Body of pancreas (tissue), 4 donors: ENCODE results near the gene MSN. TPM values are rescaled to one million over a fixed set of nuclear protein-coding genes. Genes with fewer than 3 reads are reported as not detected.
"Not testable (repeated sequence)": the region's sequence is repeated elsewhere in the genome, so short reads cannot be mapped to it uniquely, and the experiment has no call there.

Experiments
- ATAC-seq: fragments of 150-250 bp; one replicate; pipeline ENCODE4 v1.9.1; 2016
- DNase-seq, 4 donors: peaks; one replicate each; pipeline ENCODE4 v3.0.0-alpha.2; 2019
- H3K27ac ChIP-seq, 4 donors: fragments of 200-600 bp; sonication (generic); 1 replicate in 3 of 4; 2 replicates in 1 of 4; pipeline versions ENCODE4 v1.5.1 to v1.6.1; 2016 to 2019; ENCODE audit warnings: mild to moderate bottlenecking in 1 of 4, mixed read lengths in 1 of 4, moderate library complexity in 1 of 4
- H3K27me3 ChIP-seq, 2 donors: fragments of 200-600 bp; sonication (generic); one replicate each; pipeline ENCODE4 v1.6.0; 2016; ENCODE audit warnings: mild to moderate bottlenecking in 1 of 2
- H3K36me3 ChIP-seq, 2 donors: fragments of 200-600 bp; sonication (generic); replicated peaks in 1 of 2; 2 replicates each; pipeline ENCODE4 v1.5.1; 2016; ENCODE audit warnings: low read depth in 2 of 2; ENCODE audit not compliant: insufficient read depth in 1 of 2
- H3K4me1 ChIP-seq: fragments of 200-600 bp; sonication (generic); one replicate; pipeline ENCODE4 v1.6.0; 2016
- H3K4me3 ChIP-seq, 2 donors: fragments of 200-600 bp; sonication (generic); 1 replicate in 1 of 2; 2 replicates in 1 of 2; pipeline ENCODE4 v1.5.1; 2016 to 2019
- H3K9me3 ChIP-seq, 3 donors: fragments of 200-600 bp; sonication (generic); 1 replicate in 2 of 3; 2 replicates in 1 of 3; pipeline ENCODE4 v1.5.1; 2016
- CTCF ChIP-seq, 7 experiments: fragments of 450-650 bp in 4 of 7; fragments of 200-600 bp in 3 of 7; sonication (generic) in 3 of 7; IDR thresholded peaks; one replicate each; pipeline ENCODE4 v1.5.1; 2016 to 2019; ENCODE audit warnings: antibody characterized with exemption in 7 of 7
- POLR2A ChIP-seq, 3 donors: fragments of 450-650 bp; IDR thresholded peaks; one replicate each; pipeline ENCODE4 v1.6.1; 2016; ENCODE audit warnings: antibody characterized with exemption in 3 of 3, mild to moderate bottlenecking in 2 of 3
- WGBS, 2 donors: methylation state at CpG; one replicate each; pipeline ENCODE4 v1.1.5; 2017; 5-methylcytosine and 5-hydroxymethylcytosine counted together
- intact Hi-C: fragments of 100-400 bp; cut with DNase I; formaldehyde crosslinking; loops from one replicate; pipeline ENCODE4 v1.15.1; 2023
- total RNA-seq, 2 donors: library from RNA; depleted of rRNA; stranded (reverse); fragments of >200 nt; gene quantifications; one replicate each; pipeline ENCODE4 v1.1.0, GENCODE V29; 2016

Gene MSN
- 10 to 100 TPM; 49.1 to 50.8 TPM for total RNA-seq

DNA sequence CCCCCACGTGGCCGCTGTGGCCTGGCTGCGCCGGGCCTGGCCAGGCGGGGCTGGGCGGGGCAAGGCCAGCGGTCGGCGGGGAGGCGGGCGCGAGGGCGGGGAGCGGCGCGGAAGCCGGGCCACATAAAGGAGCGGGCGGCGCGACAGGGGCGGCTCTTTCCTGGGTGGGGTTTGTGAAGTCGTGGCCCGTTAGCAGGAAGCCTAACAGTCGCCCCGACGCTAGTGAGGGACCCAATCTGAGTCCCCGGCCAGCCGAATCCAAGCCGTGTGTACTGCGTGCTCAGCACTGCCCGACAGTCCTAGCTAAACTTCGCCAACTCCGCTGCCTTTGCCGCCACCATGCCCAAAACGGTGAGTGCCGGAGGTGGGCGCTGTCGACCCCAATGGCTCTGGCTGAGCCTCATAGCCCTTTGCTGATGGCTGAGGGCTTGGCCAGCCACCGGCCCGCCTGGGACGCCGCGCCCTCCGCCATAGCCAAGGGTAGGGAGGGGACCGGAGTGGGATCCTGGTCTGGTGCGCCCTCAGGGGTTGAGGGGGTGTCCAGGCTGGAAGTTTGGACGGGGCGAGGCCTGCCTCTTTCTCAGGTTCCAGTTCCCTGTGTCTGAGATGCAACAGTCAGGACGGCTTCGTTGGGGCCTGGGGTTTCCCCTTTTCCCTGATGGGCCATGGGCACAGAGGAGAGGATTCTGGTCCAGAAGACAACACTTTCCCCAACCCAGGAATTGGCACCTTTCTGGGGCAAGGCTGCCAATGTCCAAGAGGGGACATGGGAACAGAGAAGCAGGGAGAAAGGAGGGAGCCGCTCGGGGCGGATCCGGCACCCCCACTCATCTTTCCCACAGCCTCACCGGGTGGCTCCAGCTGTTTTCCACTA, at the start of gene MSN:
TSS of gene MSN (plus strand) at position 152 of the 874 bp plus-strand sequence. CDS start at position 340, 188 bp downstream.
- 0 to 4% methylated on average over 1 to 32 of the region's 56 CpGs for WGBS, 2 donors
- Histone ChIP-seq H3K27ac (peak within 1 kb of the TSS; percentile 65 to 77 (median 71)), H3K4me1 (peaks cover 8% of the 10 kb centered on the region), H3K36me3 (no peaks in the 10 kb centered on the region), H3K27me3 (no peaks in the 10 kb centered on the region), H3K9me3 (no peaks in the 10 kb centered on the region), H3K4me3 (peak within 1 kb of the TSS in 1 of 2 donors; percentile 52)
- peak; percentile 93 for ATAC-seq
- peak; percentile 58 to 68 (median 64) for DNase-seq
- intact Hi-C loops, result no loop called here
- no peak for TF ChIP-seq CTCF (IDR thresholded peaks at IDR 0.05)
- peak; percentile 25 to 63 (median 60) for TF ChIP-seq POLR2A (IDR thresholded peaks at IDR 0.05)

DNA sequence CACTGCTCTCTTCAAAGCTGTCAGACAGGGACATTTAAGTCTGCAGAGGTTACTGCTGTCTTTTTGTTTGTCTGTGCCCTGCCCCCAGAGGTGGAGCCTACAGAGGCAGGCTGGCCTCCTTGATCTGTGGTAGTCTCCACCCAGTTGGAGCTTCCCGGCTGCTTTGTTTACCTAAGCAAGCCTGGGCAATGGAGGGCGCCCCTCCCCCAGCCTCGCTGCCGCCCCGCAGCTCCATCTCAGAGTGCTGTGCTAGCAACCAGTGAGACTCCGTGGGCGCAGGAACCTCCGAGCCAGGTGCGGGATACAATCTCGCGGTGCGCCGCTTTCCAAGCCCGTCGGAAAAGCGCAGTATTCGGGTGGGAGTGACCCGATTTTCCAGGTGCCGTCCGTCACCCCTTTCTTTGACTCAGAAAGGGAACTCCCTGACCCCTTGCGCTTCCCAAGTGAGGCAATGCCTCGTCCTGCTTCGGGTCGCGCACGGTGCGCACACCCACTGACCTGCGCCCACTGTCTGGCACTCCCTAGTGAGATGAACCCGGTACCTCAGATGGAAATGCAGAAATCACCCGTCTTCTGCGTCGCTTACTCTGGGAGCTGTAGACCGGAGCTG, 47.3 kb upstream of the MSN start:
- H3K4me1 ChIP-seq, H3K27ac ChIP-seq, H3K27me3 ChIP-seq, H3K9me3 ChIP-seq, intact Hi-C loops, ATAC-seq, H3K36me3 ChIP-seq, DNase-seq, H3K4me3 ChIP-seq: not testable (repeated sequence)
- 83 to 94% methylated on average over 4 to 18 of the region's 33 CpGs for WGBS, 2 donors

DNA sequence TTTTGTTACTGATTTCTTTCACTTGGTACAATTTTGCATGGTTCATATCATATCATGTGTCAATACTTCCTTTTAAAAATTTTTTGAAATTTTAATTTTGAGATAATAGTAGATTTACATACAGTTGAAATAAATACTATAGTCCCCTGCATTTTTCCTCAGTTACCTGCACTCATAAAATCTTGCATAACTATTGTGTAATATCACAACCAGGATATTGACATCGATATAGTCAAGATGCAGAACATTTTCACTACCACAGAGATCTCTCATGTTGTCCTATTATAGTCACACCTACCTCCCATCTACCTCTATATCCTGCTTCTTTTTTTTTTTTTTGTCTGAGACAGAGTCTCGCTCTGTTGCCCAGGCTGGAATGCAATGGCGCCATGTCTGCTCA, 36.7 kb upstream of the MSN start:
- no peak for ATAC-seq
- Histone ChIP-seq H3K9me3 (no peaks in the 10 kb centered on the region), H3K4me1 (no peaks in the 10 kb centered on the region), H3K36me3 (no peaks in the 10 kb centered on the region), H3K27ac (no peak overlapping the region), H3K27me3 (no peaks in the 10 kb centered on the region), H3K4me3 (no peak overlapping the region)
- intact Hi-C loops, result no loop called here
- TF ChIP-seq CTCF (IDR thresholded peaks at IDR 0.05) (no peak), POLR2A (IDR thresholded peaks at IDR 0.05) (no peak)
- WGBS, 2 donors, result 69 to 74% methylated on average over 3 of the region's 3 CpGs
- DNase-seq, result no peak

DNA sequence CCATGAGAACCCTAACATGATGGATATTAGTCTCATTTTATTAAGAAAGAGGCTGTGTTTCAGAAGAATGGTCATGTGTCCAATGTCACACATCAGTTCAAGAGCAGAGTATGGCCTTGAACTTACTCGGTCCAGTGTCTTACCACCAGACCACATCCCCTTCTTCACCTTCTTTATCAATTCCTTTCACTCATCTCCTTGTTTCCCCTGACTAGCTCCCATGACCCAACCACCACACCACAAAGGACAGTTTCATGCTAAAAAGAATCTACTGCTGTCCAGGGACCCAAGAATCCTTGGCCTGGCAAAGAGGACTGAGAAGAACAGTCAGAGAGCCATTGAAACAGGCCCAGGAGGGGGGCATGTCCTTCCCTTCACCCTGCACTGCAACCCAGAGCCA, 33.6 kb upstream of the MSN start:
- DNase-seq (no peak), ATAC-seq (no peak)
- intact Hi-C loops, result no loop called here
- no peaks in the 10 kb centered on the region for H3K4me1 ChIP-seq
- H3K9me3 ChIP-seq, result no peaks in the 10 kb centered on the region
- H3K4me3 ChIP-seq, result no peak overlapping the region
- H3K27ac ChIP-seq, result no peak overlapping the region
- H3K36me3 ChIP-seq, result no peaks in the 10 kb centered on the region
- 18 to 32% methylated on average over 1 of the region's 1 CpG for WGBS, 2 donors
- TF ChIP-seq POLR2A (IDR thresholded peaks at IDR 0.05) (no peak), CTCF (IDR thresholded peaks at IDR 0.05) (no peak)
- no peaks in the 10 kb centered on the region for H3K27me3 ChIP-seq

GRCh38 chrX:65634732-65635131, 32.7 kb upstream of the MSN start:
- TF ChIP-seq CTCF (IDR thresholded peaks at IDR 0.05) (no peak), POLR2A (IDR thresholded peaks at IDR 0.05) (no peak)
- Histone ChIP-seq H3K36me3 (no peaks in the 10 kb centered on the region), H3K4me1 (no peaks in the 10 kb centered on the region), H3K9me3 (no peaks in the 10 kb centered on the region), H3K27me3 (no peaks in the 10 kb centered on the region), H3K27ac (no peak overlapping the region), H3K4me3 (no peak overlapping the region)
- no peak for ATAC-seq
- intact Hi-C loops, result no loop called here
- DNase-seq, result no peak
- 75 to 96% methylated on average over 2 to 4 of the region's 4 CpGs for WGBS, 2 donors
